ENCODE results near the gene ARMC9. TPM values are rescaled to one million over a fixed set of nuclear protein-coding genes. Genes with fewer than 3 reads are reported as not detected.
"Not testable (repeated sequence)": the region's sequence is repeated elsewhere in the genome, so short reads cannot be mapped to it uniquely, and the experiment has no call there.

ARMC9 gene
- total RNA-seq, 3 donors from 2014 or later, result 10.9 to 32.2 (median 11.9) TPM

- intact Hi-C loops (cut with DNase I, micrococcal nuclease), result no loop called here
- ATAC-seq, result no peak
- no peak for TF ChIP-seq CTCF (IDR thresholded peaks at IDR 0.05)
These were observed 199.5 kb downstream of the ARMC9 start for GRCh38 chr2:231397928-231398294.

GRCh38 chr2:231398585-231398984 lies 200.2 kb downstream of the ARMC9 start:
- TF ChIP-seq CTCF (IDR thresholded peaks at IDR 0.05), result no peak
- H3K9me3 ChIP-seq, result no peaks in the 10 kb centered on the region
- H3K36me3 ChIP-seq (ENCODE audit: low read depth), result no peaks in the 10 kb centered on the region
- no peak overlapping the region for H3K4me3 ChIP-seq
- intact Hi-C loops (cut with DNase I, micrococcal nuclease), result no loop called here
- DNase-seq (peak in 1 of 3 donors; percentile 3), ATAC-seq (no peak)
- H3K4me1 ChIP-seq (ENCODE audit: low read depth), result peaks cover 26% of the 10 kb centered on the region

More at GRCh38 chr2:231397928-231398294, 199.5 kb downstream of the ARMC9 start:
- Histone ChIP-seq H3K4me1 (ENCODE audit: low read depth) (peaks cover 26% of the 10 kb centered on the region), H3K36me3 (ENCODE audit: low read depth) (no peaks in the 10 kb centered on the region), H3K9me3 (no peaks in the 10 kb centered on the region), H3K4me3 (no peak overlapping the region)
- DNase-seq, result peak in 2 of 3 donors; percentile 12 to 51

GRCh38 chr2:231399046-231399852 lies 200.8 kb downstream of the ARMC9 start:
- Histone ChIP-seq H3K4me1 (ENCODE audit: low read depth) (peaks cover 26% of the 10 kb centered on the region), H3K9me3 (no peaks in the 10 kb centered on the region), H3K36me3 (ENCODE audit: low read depth) (no peaks in the 10 kb centered on the region), H3K4me3 (no peak overlapping the region)
- DNase-seq (peak in 1 of 3 donors; percentile 52), ATAC-seq (no peak)
- intact Hi-C loops (cut with DNase I, micrococcal nuclease), result no loop called here
- no peak for TF ChIP-seq CTCF (IDR thresholded peaks at IDR 0.05)

GRCh38 chr2:231399853-231400680 lies 201.6 kb downstream of the ARMC9 start:
- Histone ChIP-seq H3K9me3 (no peaks in the 10 kb centered on the region), H3K36me3 (ENCODE audit: low read depth) (no peaks in the 10 kb centered on the region), H3K4me1 (ENCODE audit: low read depth) (peaks cover 26% of the 10 kb centered on the region), H3K4me3 (no peak overlapping the region)
- ATAC-seq (peak; percentile 30), DNase-seq (peak in 2 of 3 donors; percentile 37 to 53)
- no peak for TF ChIP-seq CTCF (IDR thresholded peaks at IDR 0.05)
- intact Hi-C loops (cut with DNase I, micrococcal nuclease), result no loop called here

GRCh38 chr2:231400681-231401080 lies 202.2 kb downstream of the ARMC9 start:
- ATAC-seq; H3K9me3 ChIP-seq; H3K36me3 ChIP-seq (ENCODE audit: low read depth); intact Hi-C loops (cut with DNase I, micrococcal nuclease); H3K4me3 ChIP-seq; DNase-seq: not testable (repeated sequence)
- peaks cover 26% of the 10 kb centered on the region for H3K4me1 ChIP-seq (ENCODE audit: low read depth)

GRCh38 chr2:231401101-231401500 lies 202.7 kb downstream of the ARMC9 start:
- ATAC-seq; H3K4me3 ChIP-seq; intact Hi-C loops (cut with DNase I, micrococcal nuclease); H3K36me3 ChIP-seq (ENCODE audit: low read depth); H3K9me3 ChIP-seq: not testable (repeated sequence)
- H3K4me1 ChIP-seq (ENCODE audit: low read depth), result peaks cover 26% of the 10 kb centered on the region
- DNase-seq, result peak in 2 of 3 donors; percentile 6 to 49

GRCh38 chr2:231403421-231404182 lies 205.2 kb downstream of the ARMC9 start:
- ATAC-seq, result not testable (repeated sequence)
- peaks cover 14% of the 10 kb centered on the region for H3K4me1 ChIP-seq (ENCODE audit: low read depth)
- DNase-seq, result peak in 1 of 3 donors; percentile 19

GRCh38 chr2:231404183-231404578 lies 205.8 kb downstream of the ARMC9 start:
- intact Hi-C loops (cut with DNase I, micrococcal nuclease); ATAC-seq: not testable (repeated sequence)

More at GRCh38 chr2:231403421-231404182, 205.2 kb downstream of the ARMC9 start:
- H3K36me3 ChIP-seq (ENCODE audit: low read depth); H3K9me3 ChIP-seq; intact Hi-C loops (cut with DNase I, micrococcal nuclease); H3K4me3 ChIP-seq: not testable (repeated sequence)

More at GRCh38 chr2:231404183-231404578, 205.8 kb downstream of the ARMC9 start:
- not testable (repeated sequence) for H3K4me3 ChIP-seq; H3K4me1 ChIP-seq (ENCODE audit: low read depth); H3K9me3 ChIP-seq; H3K36me3 ChIP-seq (ENCODE audit: low read depth)
- DNase-seq, result peak in 1 of 3 donors; percentile 31
